Erythroblast (primary cell): Measurements from ENCODE around the gene SPAG4.

ENCODE experiments used
- DNase-seq, 2 experiments: peaks; one replicate each; lab custom pipeline; 2025; lab: John Stamatoyannopoulos, UW
- GATA1 ChIP-seq: IDR thresholded peaks from 2 replicates; pipeline ENCODE4 v1.6.1; 2011; ENCODE audit warnings: low read depth, mild to moderate bottlenecking, control low read depth, low read length, moderate library complexity
- POLR2A ChIP-seq: IDR thresholded peaks from 2 replicates; pipeline ENCODE4 v1.6.1; 2011; ENCODE audit warnings: mild to moderate bottlenecking, low read length

Gene SPAG4

GRCh38 chr20:35661053-35661452 is 45.4 kb downstream of the SPAG4 start:
- TF ChIP-seq POLR2A = no peak
- TF ChIP-seq GATA1 = no peak

GRCh38 chr20:35661908-35662307 is 46.3 kb downstream of the SPAG4 start:
- no peak for TF ChIP-seq GATA1
- no peak for TF ChIP-seq POLR2A

More at GRCh38 chr20:35661053-35661452, 45.4 kb downstream of the SPAG4 start:
- DNase-seq = no peak

GRCh38 chr20:35662551-35662950 is 46.9 kb downstream of the SPAG4 start:
- DNase-seq = no peak
- TF ChIP-seq POLR2A = no peak
- no peak for TF ChIP-seq GATA1

More at GRCh38 chr20:35661908-35662307, 46.3 kb downstream of the SPAG4 start:
- DNase-seq = no peak

- TF ChIP-seq GATA1 (no peak), POLR2A (no peak)
Measured at GRCh38 chr20:35663516-35664465, 48.2 kb downstream of the SPAG4 start.

GRCh38 chr20:35664466-35665206 is 49.0 kb downstream of the SPAG4 start, which contains the start of the genes CPNE1 and RBM12:
CPNE1 (minus strand) TSS chr20:35664900; CDS start chr20:35632923, 31,977 bp downstream.
RBM12 (minus strand) TSS chr20:35664900; CDS start chr20:35655322, 9,578 bp downstream.
- DNase-seq = peak; percentile 95 to 97
- peak; percentile 96 for TF ChIP-seq POLR2A
- TF ChIP-seq GATA1 = no peak

More at GRCh38 chr20:35663516-35664465, 48.2 kb downstream of the SPAG4 start:
- peak; percentile 74 to 81 for DNase-seq

GRCh38 chr20:35665949-35666288 is 50.3 kb downstream of the SPAG4 start:
- no peak for DNase-seq
- TF ChIP-seq GATA1 (no peak), POLR2A (no peak)

- no peak for TF ChIP-seq POLR2A
- TF ChIP-seq GATA1 = no peak
Measured at GRCh38 chr20:35669221-35669620, 53.6 kb downstream of the SPAG4 start.

GRCh38 chr20:35669681-35670080 is 54.1 kb downstream of the SPAG4 start:
- TF ChIP-seq POLR2A (no peak), GATA1 (no peak)
- DNase-seq = no peak

More at GRCh38 chr20:35669221-35669620, 53.6 kb downstream of the SPAG4 start:
- no peak for DNase-seq
